GM15510 (cell line): ENCODE results near the gene GRIK4.

ENCODE experiments used
- POLR2A ChIP-seq: IDR thresholded peaks from 3 replicates; pipeline ENCODE4 v1.6.1; 2011; ENCODE audit warnings: borderline replicate concordance; ENCODE audit not compliant: insufficient read length; ENCODE audit errors: extremely low read depth

Gene GRIK4

GRCh38 chr11:120873966-120874735 is 362.6 kb downstream of the GRIK4 start:
- TF ChIP-seq POLR2A: no peak

DNA sequence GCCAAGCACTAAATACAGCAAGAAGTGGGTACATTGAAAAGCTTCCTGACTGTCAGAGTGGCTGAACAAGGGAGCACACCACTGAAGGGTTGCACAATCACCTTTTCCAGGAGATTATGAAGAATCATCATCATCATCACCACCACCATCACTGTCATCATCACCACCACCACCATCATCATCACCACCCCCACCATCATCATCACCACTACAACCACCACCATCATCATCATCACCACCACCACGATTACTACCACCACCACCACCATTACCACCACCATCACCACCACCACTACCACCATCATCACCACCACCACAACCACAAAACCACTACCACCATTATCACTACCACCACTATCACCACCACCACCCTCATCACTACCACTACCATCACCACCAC is 364.4 kb downstream of the GRIK4 start:
- TF ChIP-seq POLR2A: no peak

DNA sequence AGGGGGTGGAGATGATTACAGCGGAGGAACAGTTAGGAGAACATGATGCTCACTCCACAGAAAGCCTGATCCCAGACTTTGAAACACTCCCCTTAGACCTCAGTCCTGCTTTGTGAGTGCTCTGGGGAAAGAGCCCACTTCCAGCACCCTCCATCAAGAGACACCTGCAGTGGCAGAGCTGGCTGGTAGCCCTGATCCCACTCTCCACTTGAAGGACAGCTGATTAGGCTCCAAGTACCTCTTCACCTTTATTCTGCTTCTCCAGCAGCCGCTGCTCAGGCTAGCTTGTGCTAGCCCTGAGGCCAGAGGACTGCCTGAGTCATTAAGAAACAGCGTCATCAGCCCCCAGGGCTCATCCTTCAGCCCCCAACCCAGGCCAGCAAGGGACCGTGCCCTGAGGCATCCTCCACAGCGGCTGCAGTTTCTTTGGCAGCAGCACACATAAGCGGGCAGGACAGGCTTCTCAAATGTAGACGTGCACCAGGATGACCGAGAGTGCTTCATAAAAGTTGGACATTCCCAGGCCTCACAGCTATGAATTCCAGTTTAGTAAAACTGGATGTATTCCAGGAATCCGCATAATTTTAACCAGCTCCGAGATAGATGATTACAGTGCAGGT is 366.3 kb downstream of the GRIK4 start:
- no peak for TF ChIP-seq POLR2A

DNA sequence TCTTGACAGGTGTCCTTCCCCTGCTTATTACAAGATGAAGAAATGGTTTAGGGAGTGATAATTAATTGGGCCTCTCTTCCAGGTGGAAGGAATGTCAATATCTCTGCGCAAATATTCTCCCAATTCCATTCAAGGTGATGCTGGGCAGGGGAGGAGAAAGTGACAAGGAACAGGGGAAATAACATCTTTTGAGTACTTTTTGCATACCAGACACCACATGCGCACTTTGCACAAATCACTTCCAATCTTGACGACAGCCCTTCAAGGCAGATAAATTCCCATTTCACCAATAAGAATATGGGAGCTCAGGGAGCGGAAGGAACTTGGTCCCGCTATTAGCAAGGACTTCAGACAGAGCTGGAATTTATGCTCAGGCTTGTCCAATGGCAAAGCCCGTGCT is 367.2 kb downstream of the GRIK4 start:
- TF ChIP-seq POLR2A: no peak

DNA sequence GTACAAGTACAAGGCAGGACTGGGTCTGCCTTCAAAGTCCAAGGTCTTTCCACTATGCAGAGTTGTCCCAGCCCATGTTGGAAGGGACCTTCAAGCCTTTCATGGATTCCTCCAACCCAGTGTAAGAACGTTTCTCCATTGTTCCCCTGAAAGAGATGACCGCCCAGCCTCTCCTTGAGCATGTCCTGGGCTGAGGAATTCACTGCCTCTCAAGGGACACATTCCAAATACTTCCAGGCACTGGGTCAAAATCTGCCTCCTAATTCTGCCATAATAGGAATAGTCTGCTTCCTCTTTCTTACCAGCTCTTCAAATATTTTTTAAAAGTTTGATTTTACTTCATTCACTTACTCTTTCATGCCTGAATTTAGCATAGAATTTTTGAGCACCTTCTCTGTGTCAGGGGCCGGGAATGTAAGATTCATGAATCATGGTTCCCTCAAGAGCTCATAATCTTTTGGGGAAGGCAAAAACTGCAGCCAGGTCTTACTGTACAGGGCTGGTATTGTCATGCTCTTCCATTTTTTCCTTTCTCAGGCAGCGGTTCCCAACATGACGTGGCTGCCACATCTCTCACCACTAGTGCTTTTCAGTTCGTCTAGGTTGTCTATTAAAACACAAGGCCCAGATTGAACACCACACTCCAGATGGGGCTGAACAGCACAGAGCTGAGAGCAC is 369.1 kb downstream of the GRIK4 start:
- no peak for TF ChIP-seq POLR2A

- TF ChIP-seq POLR2A: no peak
Observed at GRCh38 chr11:120881596-120881995, 370.0 kb downstream of the GRIK4 start.

DNA sequence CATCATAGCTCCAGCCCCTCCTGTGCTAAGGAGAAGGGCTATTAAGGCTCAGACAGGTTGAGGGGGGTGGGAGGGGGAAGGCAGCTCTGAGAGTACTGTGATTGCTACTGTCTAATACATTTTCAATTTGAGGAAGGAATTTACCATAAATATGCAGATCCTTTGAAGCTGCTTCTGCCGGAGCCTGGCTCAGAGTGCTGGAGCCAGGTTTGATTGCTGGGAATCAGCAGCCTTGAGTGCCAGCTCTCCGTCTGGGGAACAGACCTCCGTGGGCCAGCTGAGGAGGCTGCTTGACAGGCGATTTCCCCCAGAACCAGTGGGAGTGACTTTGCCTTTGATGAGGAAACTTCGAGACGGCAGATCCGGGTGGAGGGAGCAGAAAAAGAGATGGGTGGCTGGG is 370.6 kb downstream of the GRIK4 start:
- no peak for TF ChIP-seq POLR2A

DNA sequence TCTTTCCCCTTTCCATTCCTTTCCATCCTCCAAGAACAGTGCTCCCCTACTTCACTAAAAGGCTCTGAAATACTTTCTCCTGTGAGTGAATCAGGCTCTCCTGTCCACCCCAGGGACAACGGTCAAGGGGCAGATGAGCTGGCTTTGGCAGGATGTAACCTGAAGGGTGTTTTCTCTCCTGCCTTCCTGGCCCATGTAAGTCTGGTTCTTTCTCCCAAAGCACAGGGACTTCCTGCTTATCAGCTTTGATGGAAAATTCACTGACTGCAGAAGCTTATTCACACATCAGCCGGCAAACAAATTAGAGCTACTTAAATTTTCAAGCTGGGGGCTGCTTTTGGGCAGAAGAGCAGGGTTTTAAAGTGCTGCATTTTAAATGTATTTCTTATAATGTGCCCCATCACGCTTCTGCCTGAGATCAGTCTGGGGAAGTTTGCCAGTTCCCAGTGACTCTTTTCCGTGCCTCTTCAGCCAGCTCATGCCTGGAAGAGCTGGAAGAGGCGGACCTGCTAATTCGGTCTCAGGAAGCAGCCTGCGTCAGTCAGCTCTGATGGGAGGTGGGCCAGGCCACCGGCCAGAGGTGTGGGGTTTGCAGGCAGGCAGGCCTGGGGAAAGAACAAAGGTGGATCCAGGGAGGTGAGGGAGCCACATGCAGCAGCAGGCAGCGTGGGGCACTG is 372.0 kb downstream of the GRIK4 start:
- no peak for TF ChIP-seq POLR2A

DNA sequence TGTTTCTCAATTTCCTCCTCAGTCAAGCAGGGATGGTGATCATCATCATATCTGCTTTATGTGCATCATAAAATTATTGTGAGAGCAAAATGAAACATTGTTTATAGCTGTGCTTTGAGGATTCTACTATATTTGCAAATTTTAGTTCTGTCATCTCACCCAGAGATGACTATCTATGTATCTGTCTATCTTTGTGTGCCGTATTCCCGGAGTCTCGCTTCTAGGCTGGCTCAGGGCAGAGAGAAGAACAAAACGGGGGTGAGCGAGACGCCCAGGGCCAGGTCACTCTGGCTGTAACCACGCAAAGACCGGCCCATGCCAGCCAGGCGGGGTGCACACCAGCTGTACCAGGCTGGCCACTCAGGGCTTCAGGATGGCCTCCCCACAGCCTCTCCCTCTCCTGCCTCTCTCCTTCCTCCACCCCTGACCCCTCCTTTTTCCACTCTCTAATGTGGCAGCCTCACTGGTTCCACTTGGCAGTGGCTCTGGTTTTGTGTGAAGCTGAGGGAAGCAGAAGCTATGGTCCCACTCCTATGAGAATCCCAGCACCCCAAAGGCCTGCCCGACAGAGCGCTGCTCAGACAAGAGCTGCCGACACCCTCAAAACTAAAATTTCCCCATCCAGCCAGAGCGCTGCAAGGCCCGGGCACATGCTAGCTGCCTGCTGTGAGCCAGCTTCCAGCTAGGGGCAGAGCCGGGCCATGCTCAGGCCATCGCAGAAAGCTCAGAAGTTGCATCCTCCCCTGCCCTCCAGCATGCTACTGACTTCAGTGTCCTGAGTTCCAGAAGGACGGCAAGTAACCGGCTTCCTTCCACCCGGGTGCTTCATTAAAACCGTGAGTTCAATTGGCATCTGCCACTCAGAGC is 372.8 kb downstream of the GRIK4 start:
- no peak for TF ChIP-seq POLR2A

- no peak for TF ChIP-seq POLR2A
Observed at GRCh38 chr11:120890609-120891320, 379.2 kb downstream of the GRIK4 start.

DNA sequence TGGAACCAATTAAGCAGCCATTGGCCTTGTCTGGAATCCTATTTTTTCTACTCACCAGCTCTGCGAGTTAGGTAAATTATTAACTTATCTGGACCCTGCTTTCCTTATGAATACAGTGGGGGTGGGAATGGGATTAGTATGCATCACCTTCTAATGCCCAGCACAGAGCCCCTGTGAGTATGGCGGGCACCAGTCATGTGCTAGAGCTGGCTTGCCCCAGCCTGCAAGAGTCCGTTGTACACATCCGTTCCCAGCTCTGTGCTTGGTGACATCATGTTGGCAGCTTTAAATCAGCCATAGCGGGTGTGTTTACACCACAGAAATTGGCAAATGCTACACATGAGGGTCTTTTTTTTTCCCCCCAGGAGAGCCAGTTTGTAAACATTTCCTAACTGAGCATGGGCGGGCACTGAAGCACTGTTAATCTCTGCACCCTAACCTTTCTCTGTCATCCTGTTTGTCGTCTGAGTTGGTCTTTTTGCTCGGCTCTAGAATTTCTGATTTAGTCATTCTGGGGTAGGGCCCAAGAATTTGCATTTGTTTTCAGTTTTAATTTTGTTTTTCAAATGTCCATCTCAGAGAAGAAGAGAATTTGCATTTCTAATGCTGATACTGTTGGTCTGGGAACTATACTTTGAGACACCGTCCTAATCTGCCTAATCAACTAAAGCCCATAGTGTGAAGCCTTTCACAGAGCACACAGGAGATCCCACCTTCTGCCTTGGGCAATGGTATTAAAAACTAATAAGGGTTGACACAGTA is 382.1 kb downstream of the GRIK4 start:
- TF ChIP-seq POLR2A: no peak

- TF ChIP-seq POLR2A: no peak
Observed at GRCh38 chr11:120894202-120894985, 382.8 kb downstream of the GRIK4 start.

DNA sequence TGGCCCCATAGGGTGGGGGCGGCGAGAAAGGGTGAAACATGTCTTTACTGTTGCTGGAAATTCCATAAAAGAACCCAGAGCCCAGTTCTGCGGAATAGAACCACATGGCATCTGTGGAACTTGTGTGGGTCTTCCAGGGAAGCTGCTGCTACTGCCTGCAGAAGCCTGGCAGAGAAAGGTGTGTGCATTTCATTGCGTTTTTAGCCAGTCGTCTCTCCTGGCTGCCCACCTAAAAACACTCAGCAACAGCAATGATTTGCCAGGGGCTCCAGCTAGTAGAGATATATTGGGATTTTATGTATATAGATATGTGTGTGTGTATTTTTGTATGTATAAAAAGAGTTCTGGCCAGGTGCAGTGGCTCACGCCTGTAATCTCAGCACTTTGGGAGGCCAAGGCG is 385.1 kb downstream of the GRIK4 start:
- no peak for TF ChIP-seq POLR2A

DNA sequence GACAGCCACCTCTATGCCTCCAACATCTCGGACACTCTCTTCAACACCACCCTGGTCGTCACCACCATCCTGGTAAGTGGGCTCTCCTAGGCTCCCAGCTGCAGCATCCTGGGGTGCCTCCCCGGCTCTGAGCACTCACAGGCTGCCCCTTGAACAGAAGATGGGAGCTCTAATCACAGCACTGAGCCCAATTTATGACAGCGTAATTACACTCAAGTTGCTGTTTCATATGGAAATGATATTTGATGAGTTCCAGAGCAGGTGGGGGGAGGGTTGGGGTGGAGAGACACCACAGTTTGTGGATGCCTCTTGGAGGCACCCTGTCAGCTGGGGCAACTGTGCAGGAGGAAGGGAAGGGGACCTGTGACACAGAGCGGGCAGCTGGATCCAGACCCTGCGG is 387.0 kb downstream of the GRIK4 start:
- no peak for TF ChIP-seq POLR2A
